GM18870 (cell line): ENCODE results near the gene HSD17B8.

Experiments
- ATAC-seq: cut with Tn5 transposase; IDR thresholded peaks from one replicate; pipeline ENCODE4 v1.9.1; 2021; ENCODE audit warnings: moderate library complexity; ENCODE audit not compliant: unreplicated experiment

Gene HSD17B8

GRCh38 chr6:33236328-33236727, 31.9 kb downstream of the HSD17B8 start:
- no peak for ATAC-seq

DNA sequence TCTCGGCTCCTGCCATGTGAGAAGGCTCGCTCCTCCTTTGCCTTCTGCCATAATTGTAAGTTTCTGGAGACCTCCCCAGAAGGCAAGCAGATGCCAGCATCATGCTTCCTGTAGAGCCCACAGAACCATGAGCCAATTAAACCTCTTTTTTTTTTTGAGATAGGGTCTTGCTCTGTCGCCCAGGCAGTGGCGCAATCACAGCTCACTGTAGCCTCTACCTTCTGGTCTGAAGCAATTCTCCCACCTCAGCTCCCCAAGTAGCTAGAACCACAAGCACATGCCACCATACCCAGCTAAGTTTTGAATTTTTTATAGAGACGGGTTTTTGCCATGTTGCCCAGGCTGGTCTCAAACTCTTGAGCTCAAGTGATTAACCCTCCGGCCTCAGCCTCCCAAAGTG, 32.4 kb downstream of the HSD17B8 start:
- ATAC-seq: no peak

DNA sequence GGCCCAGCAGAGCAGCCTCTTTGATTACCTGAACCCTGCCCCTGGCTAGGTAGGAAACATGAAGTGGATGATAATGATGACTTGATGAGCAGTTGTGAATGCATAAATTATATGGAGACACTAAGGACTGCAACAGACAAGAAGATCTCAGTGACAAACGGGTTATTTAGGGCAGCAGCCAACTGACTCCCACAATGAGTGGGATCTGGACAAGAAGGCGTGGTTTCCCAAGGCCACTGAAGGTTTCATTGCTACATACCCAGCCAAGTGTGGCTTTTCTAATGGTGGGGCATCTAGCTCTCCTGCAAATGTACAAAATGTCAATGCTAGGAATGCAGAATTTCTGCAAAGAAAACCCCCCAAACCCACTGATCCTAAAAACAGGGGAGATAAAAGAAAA, 33.3 kb downstream of the HSD17B8 start:
- no peak for ATAC-seq

DNA sequence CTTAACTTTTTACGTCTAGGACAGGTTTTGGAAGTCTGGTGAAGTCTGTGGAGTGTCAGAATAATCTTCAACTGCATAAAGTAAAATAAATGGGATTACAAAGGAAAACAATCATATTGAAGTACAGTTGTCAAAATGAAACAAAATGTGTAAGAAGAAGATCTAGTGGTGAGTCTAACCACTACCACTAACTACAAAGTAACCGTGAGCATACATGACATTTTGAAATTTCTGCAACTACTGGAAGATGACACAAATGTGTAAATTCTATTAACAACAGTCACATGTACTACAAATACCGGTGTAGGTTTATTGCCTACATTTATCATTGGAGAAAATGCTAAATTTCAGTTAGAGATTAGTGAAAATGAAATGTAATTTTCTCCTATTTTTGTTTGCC, 37.5 kb downstream of the HSD17B8 start:
- ATAC-seq: no peak

DNA sequence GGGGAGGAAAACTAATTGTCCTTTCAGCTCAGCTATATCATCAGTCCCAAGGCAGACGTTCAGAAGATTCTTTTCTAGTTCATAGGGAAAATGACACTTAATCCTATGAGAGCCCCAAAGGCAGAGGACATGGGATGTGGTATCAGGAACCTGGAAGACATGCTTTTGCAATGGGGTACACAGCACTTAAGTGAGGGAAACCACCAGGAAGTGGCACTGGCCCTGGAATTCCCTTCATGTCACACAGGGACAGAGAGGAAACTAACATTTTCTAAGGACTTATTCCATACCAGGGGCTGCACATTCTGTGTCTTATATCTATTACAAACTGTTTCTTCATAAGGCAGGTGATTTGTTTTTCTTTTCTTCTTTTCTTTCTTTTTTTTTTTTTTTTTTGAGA, 39.0 kb downstream of the HSD17B8 start:
- ATAC-seq: no peak

DNA sequence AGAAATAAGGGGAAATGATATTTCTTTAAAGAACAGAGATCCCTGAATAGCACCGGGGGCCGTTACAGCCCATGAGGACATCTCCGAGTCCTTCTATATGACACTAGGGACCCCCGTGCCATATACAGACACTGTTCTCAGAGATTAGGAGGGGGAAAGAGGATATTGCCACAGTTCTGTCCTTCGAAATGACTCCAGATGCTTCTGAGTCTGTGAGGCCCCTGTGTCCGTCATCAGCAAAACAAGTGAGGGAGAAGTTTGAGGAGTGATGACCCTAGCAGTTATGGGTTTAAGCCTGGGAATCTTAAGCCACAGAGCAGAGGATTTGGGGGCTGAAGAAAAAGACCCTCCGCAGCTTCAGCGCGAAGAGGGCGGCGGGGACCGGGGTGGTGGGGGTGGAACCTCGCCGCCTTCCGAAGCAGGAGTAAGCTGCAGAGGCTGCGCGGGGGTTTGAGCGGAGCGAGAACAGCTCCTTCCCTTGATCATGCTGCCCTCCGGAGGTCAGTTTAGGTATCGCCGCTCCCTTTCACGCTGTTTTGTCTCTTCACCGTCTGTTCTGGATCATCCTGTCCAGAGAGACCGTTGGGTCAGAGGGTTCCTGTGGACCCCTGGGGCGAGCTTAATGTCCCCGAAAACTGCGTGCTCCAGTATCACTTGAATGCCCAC, 43.7 kb downstream of the HSD17B8 start:
- ATAC-seq: no peak

- no peak for ATAC-seq
Observed at GRCh38 chr6:33248643-33248931, 44.1 kb downstream of the HSD17B8 start.

DNA sequence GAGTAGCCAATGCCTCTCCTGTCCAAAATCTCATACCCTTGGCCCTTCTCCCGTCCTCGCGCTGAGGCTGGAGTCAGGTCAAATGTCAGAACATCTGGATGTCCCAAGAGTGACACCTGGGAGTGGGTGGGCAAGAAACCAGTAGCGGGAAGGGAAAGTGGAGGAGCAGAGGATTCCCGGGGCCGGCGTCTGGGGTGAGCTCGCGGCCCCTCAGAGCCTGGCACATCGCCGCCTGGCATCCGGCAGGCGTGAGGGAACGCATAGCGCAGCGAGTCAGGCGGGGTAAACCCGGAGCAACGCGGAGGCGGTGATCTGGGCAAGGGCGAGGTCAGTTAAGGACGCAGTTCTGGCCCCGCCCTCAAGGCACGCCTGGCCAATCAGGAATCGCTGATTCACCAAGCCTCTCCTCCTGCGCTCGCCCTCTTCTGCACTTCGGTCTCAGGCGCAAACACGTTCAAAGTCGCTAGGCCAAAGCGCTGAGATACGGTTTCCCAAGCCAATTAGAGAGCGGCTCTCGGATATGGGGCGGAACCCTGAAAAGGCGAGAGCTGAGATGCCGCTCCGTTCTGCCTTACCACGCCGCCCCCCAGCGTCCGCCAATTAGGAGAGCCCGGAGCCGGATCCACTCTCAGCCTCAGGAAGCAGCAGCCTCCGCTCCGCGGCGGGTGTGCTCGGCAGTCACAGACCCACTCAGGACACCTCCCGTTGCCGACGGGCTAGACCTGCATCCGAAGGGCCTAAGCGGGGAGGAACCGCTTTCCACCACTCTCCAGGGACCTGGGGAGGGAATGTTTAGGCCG, 44.7 kb downstream of the HSD17B8 start:
- ATAC-seq: peak; percentile 89

GRCh38 chr6:33249732-33250630, 45.5 kb downstream of the HSD17B8 start:
- no peak for ATAC-seq

DNA sequence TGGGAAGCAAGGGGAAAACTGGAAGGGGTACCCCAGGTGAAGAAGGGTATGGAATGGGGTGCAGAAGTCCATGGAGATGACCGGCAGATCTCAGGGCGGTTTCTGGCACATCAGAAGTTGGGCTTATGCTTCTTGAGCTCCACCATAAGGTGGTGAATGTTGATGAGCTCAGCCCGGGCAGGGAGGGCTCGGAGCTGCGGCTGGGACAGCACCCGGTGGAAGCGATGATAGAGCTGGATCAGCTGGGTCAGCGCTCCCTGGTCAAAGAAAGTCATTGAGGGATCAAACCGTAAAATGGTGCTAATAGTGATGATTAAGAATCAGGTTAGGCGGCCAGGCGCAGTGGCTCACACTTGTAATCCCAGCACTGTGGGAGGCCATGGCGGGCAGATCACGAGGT, 46.3 kb downstream of the HSD17B8 start:
- ATAC-seq: no peak

DNA sequence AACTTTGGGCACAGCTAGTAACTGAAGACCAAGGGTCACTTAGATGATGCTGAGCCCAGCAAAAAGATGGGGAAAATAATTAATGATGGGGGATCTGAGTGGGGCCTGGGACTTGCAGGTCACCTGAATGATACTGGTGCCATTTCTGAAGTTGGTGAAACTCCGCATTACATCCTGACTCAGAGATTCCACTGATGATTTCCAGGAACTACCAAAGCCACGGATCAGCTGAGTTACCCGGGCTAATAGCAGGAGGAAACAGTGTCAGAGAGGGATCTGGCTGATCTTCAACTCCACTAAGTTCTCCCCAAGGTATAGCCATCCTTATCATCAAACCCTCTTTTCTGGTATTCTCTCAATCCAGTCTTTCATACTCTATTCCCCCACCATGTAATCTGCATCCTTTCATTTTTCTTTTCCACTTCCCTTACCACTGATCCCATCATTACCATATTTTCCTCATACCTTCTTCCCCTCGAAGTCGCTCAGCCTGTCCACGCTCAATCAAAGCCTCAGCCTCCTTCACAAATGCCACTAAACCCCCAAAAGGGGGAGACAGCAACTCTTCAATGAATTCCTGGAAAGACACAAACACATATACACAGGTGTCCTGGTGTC, 47.0 kb downstream of the HSD17B8 start:
- ATAC-seq: no peak

DNA sequence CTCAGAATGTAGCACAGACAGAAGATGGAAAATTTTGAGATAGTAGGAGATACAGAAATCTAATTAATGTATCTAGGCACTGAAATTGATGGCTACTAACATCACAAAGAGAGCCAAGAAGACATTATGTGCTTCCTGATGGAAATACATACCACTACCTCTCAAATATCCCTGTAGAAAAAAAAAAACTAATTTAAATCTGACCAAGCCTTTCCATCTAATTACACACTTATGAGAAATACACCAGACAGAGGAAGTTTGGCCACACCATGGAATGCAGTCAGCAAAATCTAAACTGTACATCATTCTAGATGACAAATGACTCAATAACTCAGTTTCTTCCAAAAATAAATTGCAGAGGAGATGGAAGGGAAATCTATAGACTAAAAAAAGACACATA, 48.3 kb downstream of the HSD17B8 start:
- no peak for ATAC-seq

DNA sequence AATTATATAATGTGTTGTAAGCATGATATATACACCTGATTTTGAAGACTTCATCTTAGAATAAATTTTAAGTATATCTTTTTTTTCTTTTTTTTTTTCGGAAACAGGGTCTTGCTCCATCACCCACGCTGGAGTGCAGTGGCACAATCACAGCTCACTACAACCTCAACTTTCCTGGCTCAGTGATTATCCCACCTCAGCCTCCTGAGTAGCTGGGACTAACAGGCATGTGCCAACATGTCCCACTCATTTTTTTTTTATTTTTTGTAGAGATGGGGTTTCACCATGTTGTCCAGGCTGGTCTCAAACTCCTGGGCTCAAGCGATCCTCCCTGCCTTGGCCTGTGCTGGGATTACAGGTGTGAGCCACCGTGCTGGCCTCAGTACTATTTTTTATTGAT, 50.1 kb downstream of the HSD17B8 start:
- ATAC-seq: no peak
